ENCODE measurements around the gene TP53I11. TPM values are rescaled to one million over a fixed set of nuclear protein-coding genes. Genes with fewer than 3 reads are reported as not detected.

Gene TP53I11
- polyA plus RNA-seq, 3 donors: 11.0 to 13.2 (median 11.3) TPM

GRCh38 chr11:44903035-44903434 lies 47.6 kb downstream of the TP53I11 start:
- Histone ChIP-seq H3K79me2 (ENCODE audit: insufficient read depth, low read length) (no peaks in the 10 kb centered on the region), H3K9me3 (replicated peaks in 1 of 2; ENCODE audit: control insufficient read depth in 1 of 2, insufficient read depth in 1 of 2, low read length in 2 of 2) (no peaks in the 10 kb centered on the region), H2AFZ (ENCODE audit: insufficient read depth, low read depth, low read length, poor library complexity, severe bottlenecking) (no peak overlapping the region), H3K36me3 (replicated peaks in 1 of 2; ENCODE audit: control insufficient read depth in 1 of 2, insufficient read depth in 2 of 2, low read length in 2 of 2) (no peaks in the 10 kb centered on the region), H3K27ac (ENCODE audit: low read depth in 1 of 2, low read length in 2 of 2) (no peak overlapping the region), H3K4me1 (ENCODE audit: control insufficient read depth in 1 of 2, insufficient read depth in 2 of 2, low read length in 2 of 2) (no peaks in the 10 kb centered on the region), H4K20me1 (ENCODE audit: insufficient read depth, low read length) (no peaks in the 10 kb centered on the region), H3K4me2 (replicated peaks; ENCODE audit: extremely low read depth, low read length, poor library complexity, severe bottlenecking) (no peak overlapping the region), H3K4me3 (replicated peaks in 1 of 3; ENCODE audit: low read depth in 2 of 3, low read length in 3 of 3) (no peak overlapping the region), H3K9ac (ENCODE audit: insufficient read depth, low read length, poor library complexity, severe bottlenecking) (no peak overlapping the region), H3K27me3 (ENCODE audit: control insufficient read depth in 2 of 2, insufficient read depth in 2 of 2, low read length in 2 of 2) (no peaks in the 10 kb centered on the region)
- H3K9me3 Mint-ChIP-seq: peaks cover 0 to 5% (median 2%) of the 10 kb centered on the region in 7 donors
- no peak for DNase-seq
- intact Hi-C loops (cut with micrococcal nuclease): no loop called here
- no peak overlapping the region for H3K4me3 Mint-ChIP-seq
- no peak for TF ChIP-seq CTCF (IDR thresholded peaks at IDR 0.05)
- WGBS (ENCODE audit: insufficient coverage): 78% methylated on average over 7 of the region's 7 CpGs
- H3K27me3 Mint-ChIP-seq (ENCODE audit: low read depth in 3 of 3): peaks cover 9 to 16% (median 10%) of the 10 kb centered on the region in 3 donors
- no peaks in the 10 kb centered on the region for H3K36me3 Mint-ChIP-seq
- no peaks in the 10 kb centered on the region for H3K4me1 Mint-ChIP-seq
- peak overlapping the region in 1 of 7 donors; percentile 3 for H3K27ac Mint-ChIP-seq

DNA sequence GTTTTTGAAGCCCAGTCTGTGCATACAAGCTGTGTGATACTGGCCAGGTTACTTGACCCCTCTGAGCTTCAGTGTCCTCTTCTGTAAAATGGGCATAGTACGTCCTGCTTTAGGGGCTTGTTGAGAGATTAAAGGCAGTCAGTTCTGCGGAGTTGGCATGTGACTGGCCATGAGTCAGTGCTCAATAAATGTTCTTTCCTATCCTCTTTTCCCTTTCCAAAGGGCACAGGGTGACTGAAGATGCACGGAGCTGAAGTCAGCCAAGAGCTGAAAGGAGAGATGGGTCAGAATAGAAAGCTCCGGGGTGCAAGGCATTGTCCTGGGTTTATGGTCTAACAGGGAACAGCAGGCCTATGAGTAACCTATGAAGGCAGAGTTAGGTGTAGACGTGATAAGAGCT lies 48.9 kb downstream of the TP53I11 start:
- Mint-ChIP-seq H3K27me3 (ENCODE audit: low read depth in 3 of 3) (peaks cover 8 to 16% (median 10%) of the 10 kb centered on the region in 3 donors), H3K9me3 (peaks cover 0 to 5% (median 2%) of the 10 kb centered on the region in 7 donors), H3K27ac (no peak overlapping the region), H3K4me3 (no peak overlapping the region), H3K4me1 (no peaks in the 10 kb centered on the region), H3K36me3 (no peaks in the 10 kb centered on the region)
- DNase-seq: no peak
- intact Hi-C loops (cut with micrococcal nuclease): no loop called here
- H3K79me2 ChIP-seq (ENCODE audit: insufficient read depth, low read length): no peaks in the 10 kb centered on the region
- no peak overlapping the region for H2AFZ ChIP-seq (ENCODE audit: insufficient read depth, low read depth, low read length, poor library complexity, severe bottlenecking)
- H3K4me1 ChIP-seq (ENCODE audit: control insufficient read depth in 1 of 2, insufficient read depth in 2 of 2, low read length in 2 of 2): no peaks in the 10 kb centered on the region
- H4K20me1 ChIP-seq (ENCODE audit: insufficient read depth, low read length): no peaks in the 10 kb centered on the region
- H3K27ac ChIP-seq (ENCODE audit: low read depth in 1 of 2, low read length in 2 of 2): no peak overlapping the region
- H3K9ac ChIP-seq (ENCODE audit: insufficient read depth, low read length, poor library complexity, severe bottlenecking): no peak overlapping the region
- no peak for TF ChIP-seq CTCF (IDR thresholded peaks at IDR 0.05)
- no peak overlapping the region for H3K4me2 ChIP-seq (replicated peaks; ENCODE audit: extremely low read depth, low read length, poor library complexity, severe bottlenecking)
- H3K9me3 ChIP-seq (replicated peaks in 1 of 2; ENCODE audit: control insufficient read depth in 1 of 2, insufficient read depth in 1 of 2, low read length in 2 of 2): no peaks in the 10 kb centered on the region
- no peak overlapping the region for H3K4me3 ChIP-seq (replicated peaks in 1 of 3; ENCODE audit: low read depth in 2 of 3, low read length in 3 of 3)
- H3K36me3 ChIP-seq (replicated peaks in 1 of 2; ENCODE audit: control insufficient read depth in 1 of 2, insufficient read depth in 2 of 2, low read length in 2 of 2): no peaks in the 10 kb centered on the region
- WGBS (ENCODE audit: insufficient coverage): 98% methylated on average over 3 of the region's 5 CpGs
- H3K27me3 ChIP-seq (ENCODE audit: control insufficient read depth in 2 of 2, insufficient read depth in 2 of 2, low read length in 2 of 2): no peaks in the 10 kb centered on the region
